Liver (tissue), 8 donors: ENCODE measurements around the gene CCR5AS.

Experiments
- DNase-seq: peaks from one replicate; pipeline ENCODE4 v3.0.0-alpha.2; 2017; ENCODE audit warnings: low spot score
- H3K27ac ChIP-seq, 2 donors: one replicate each; pipeline ENCODE4 v1.7.0; 2013; ENCODE audit warnings: inconsistent platforms in 2 of 2, low read length in 2 of 2, control low read depth in 1 of 2, low read depth in 1 of 2, mild to moderate bottlenecking in 1 of 2
- H3K27me3 ChIP-seq, 4 donors: one replicate each; pipeline versions ENCODE4 v1.6.1 to v1.7.0; 2013; ENCODE audit warnings: low read length in 3 of 4, inconsistent platforms in 1 of 4, mild to moderate bottlenecking in 1 of 4, moderate library complexity in 1 of 4; ENCODE audit not compliant: control insufficient read depth in 4 of 4, insufficient read depth in 4 of 4
- H3K36me3 ChIP-seq, 4 donors: one replicate each; pipeline versions ENCODE4 v1.6.1 to v1.7.0; 2013; ENCODE audit warnings: low read length in 3 of 4, mild to moderate bottlenecking in 3 of 4, low read depth in 1 of 4, moderate library complexity in 1 of 4; ENCODE audit not compliant: control insufficient read depth in 4 of 4, insufficient read depth in 3 of 4
- H3K4me1 ChIP-seq, 4 donors: one replicate each; pipeline versions ENCODE4 v1.6.1 to v1.7.0; 2013; ENCODE audit warnings: low read length in 3 of 4, mild to moderate bottlenecking in 3 of 4, moderate library complexity in 1 of 4; ENCODE audit not compliant: control insufficient read depth in 4 of 4, insufficient read depth in 4 of 4
- H3K4me3 ChIP-seq, 3 donors: one replicate each; pipeline versions ENCODE4 v1.6.1 to v1.7.0; 2013; ENCODE audit warnings: low read length in 3 of 3, control low read depth in 1 of 3, low read depth in 1 of 3, mild to moderate bottlenecking in 1 of 3
- H3K9ac ChIP-seq, 2 donors: one replicate each; pipeline ENCODE4 v1.7.0; 2013; ENCODE audit warnings: low read length in 2 of 2, mild to moderate bottlenecking in 2 of 2, moderate library complexity in 2 of 2, control low read depth in 1 of 2, low read depth in 1 of 2
- H3K9me3 ChIP-seq, 4 donors: one replicate each; pipeline versions ENCODE4 v1.6.1 to v1.7.0; 2013; ENCODE audit warnings: low read length in 3 of 4; ENCODE audit not compliant: control insufficient read depth in 4 of 4
- ATF3 ChIP-seq: IDR thresholded peaks from 2 replicates; pipeline ENCODE4 v1.6.1; 2016; ENCODE audit warnings: antibody characterized with exemption
- CTCF ChIP-seq: fragments of 150-350 bp; IDR thresholded peaks from 2 replicates; pipeline ENCODE4 v1.5.1; 2017; ENCODE audit warnings: improper control_type of control experiment, low read depth, low read length; ENCODE audit not compliant: missing input control
- EGR1 ChIP-seq, 2 donors: IDR thresholded peaks; 2 replicates each; pipeline ENCODE4 v1.6.1; 2016 to 2018; ENCODE audit warnings: antibody characterized with exemption in 2 of 2, low read depth in 2 of 2
- FOXA2 ChIP-seq: IDR thresholded peaks from 2 replicates; pipeline ENCODE4 v1.6.1; 2016; ENCODE audit warnings: antibody characterized with exemption
- GABPA ChIP-seq, 2 donors: IDR thresholded peaks in 1 of 2; conservative IDR thresholded peaks in 1 of 2; 2 replicates each; pipeline ENCODE4 v1.6.1; 2016; ENCODE audit warnings: antibody characterized with exemption in 2 of 2, mild to moderate bottlenecking in 1 of 2, moderate library complexity in 1 of 2
- HNF4A ChIP-seq, 2 donors: conservative IDR thresholded peaks; 2 replicates each; pipeline ENCODE4 v1.6.1; 2016; ENCODE audit warnings: antibody characterized with exemption in 2 of 2, mild to moderate bottlenecking in 2 of 2
- HNF4G ChIP-seq: IDR thresholded peaks from 2 replicates; pipeline ENCODE4 v1.6.1; 2016; ENCODE audit warnings: antibody characterized with exemption
- RAD21 ChIP-seq, 2 donors: IDR thresholded peaks; 2 replicates each; pipeline ENCODE4 v1.6.1; 2016; ENCODE audit warnings: antibody characterized with exemption in 2 of 2, mild to moderate bottlenecking in 2 of 2
- REST ChIP-seq: IDR thresholded peaks from 2 replicates; pipeline ENCODE4 v1.6.1; 2016; ENCODE audit warnings: antibody characterized with exemption, mild to moderate bottlenecking
- SP1 ChIP-seq: IDR thresholded peaks from 2 replicates; pipeline ENCODE4 v1.6.1; 2018; ENCODE audit warnings: antibody characterized with exemption, mild to moderate bottlenecking
- TAF1 ChIP-seq: conservative IDR thresholded peaks from 2 replicates; pipeline ENCODE4 v1.6.1; 2016; ENCODE audit warnings: antibody characterized with exemption, mild to moderate bottlenecking
- YY1 ChIP-seq: IDR thresholded peaks from 2 replicates; pipeline ENCODE4 v1.6.1; 2016; ENCODE audit warnings: antibody characterized with exemption, mild to moderate bottlenecking
- WGBS: extraction: QIAGEN DNeasy Blood & Tissue Kit; methylation state at CpG from one replicate; pipeline ENCODE4 v1.1.7; 2013; 5-methylcytosine and 5-hydroxymethylcytosine counted together
- donor health status: healthy.
- donor health status: healthy.
- donor health status: healthy.
- donor health status: healthy.
- donor health status: healthy.

Gene CCR5AS

GRCh38 chr3:46375814-46376213 lies 31.1 kb downstream of the CCR5AS start (continued):
- no peak for TF ChIP-seq CTCF
- no peak for TF ChIP-seq GABPA (IDR thresholded peaks at IDR 0.05 in 1 of 2, conservative IDR thresholded peaks at IDR 0.05 in 1 of 2)
- no peak for TF ChIP-seq TAF1
- no peak for TF ChIP-seq ATF3
- TF ChIP-seq EGR1 (IDR thresholded peaks at IDR 0.05; ENCODE audit: low read depth in 2 of 2), result no peak
- TF ChIP-seq YY1, result no peak
- TF ChIP-seq SP1, result no peak

- Histone ChIP-seq H3K9me3 (no peaks in the 10 kb centered on the region), H3K27ac (no peak overlapping the region), H3K4me1 (peaks cover 0 to 2% (median 0%) of the 10 kb centered on the region in 4 donors), H3K36me3 (no peaks in the 10 kb centered on the region), H3K9ac (no peak overlapping the region), H3K27me3 (peaks cover 0 to 6% (median 0%) of the 10 kb centered on the region in 4 donors), H3K4me3 (no peak overlapping the region)
- TF ChIP-seq FOXA2, result no peak
- WGBS, result 62% methylated on average over 2 of the region's 2 CpGs
- no peak for DNase-seq
Observed at GRCh38 chr3:46375218-46375617, 31.6 kb downstream of the CCR5AS start.

GRCh38 chr3:46374755-46375154 lies 32.1 kb downstream of the CCR5AS start:
- DNase-seq, result no peak
- no peak overlapping the region for H3K27ac ChIP-seq
- TF ChIP-seq FOXA2 (no peak), ATF3 (no peak), TAF1 (no peak), REST (no peak), EGR1 (IDR thresholded peaks at IDR 0.05; ENCODE audit: low read depth in 2 of 2) (no peak), HNF4A (conservative IDR thresholded peaks at IDR 0.05) (no peak), CTCF (no peak), HNF4G (no peak), RAD21 (IDR thresholded peaks at IDR 0.05) (no peak)
- 70% methylated on average over 3 of the region's 3 CpGs for WGBS
- H3K27me3 ChIP-seq, result peaks cover 0 to 6% (median 0%) of the 10 kb centered on the region in 4 donors
- H3K4me3 ChIP-seq, result no peak overlapping the region
- no peaks in the 10 kb centered on the region for H3K9me3 ChIP-seq
- H3K9ac ChIP-seq, result no peak overlapping the region
- peaks cover 0 to 2% (median 0%) of the 10 kb centered on the region in 4 donors for H3K4me1 ChIP-seq
- no peaks in the 10 kb centered on the region for H3K36me3 ChIP-seq
